ENCODE measurements around the gene IMPDH1. TPM values are rescaled to one million over a fixed set of nuclear protein-coding genes. Genes with fewer than 3 reads are reported as not detected.

The IMPDH1 gene
- total RNA-seq, 1 experiment from 2014 or later: 30.5 TPM

- Histone ChIP-seq H3K4me1 (ENCODE audit: low read length) (peaks cover 8% of the 10 kb centered on the region), H3K4me2 (ENCODE audit: low read depth, low read length, poor library complexity, severe bottlenecking) (no peak overlapping the region), H3K27ac (ENCODE audit: low read length) (no peak overlapping the region), H3K27me3 (ENCODE audit: low read length) (no peaks in the 10 kb centered on the region), H3K36me3 (ENCODE audit: insufficient read depth, low read length) (no peaks in the 10 kb centered on the region), H3K9me2 (replicated peaks; ENCODE audit: insufficient read depth, low read length) (no peaks in the 10 kb centered on the region), H3K4me3 (ENCODE audit: low read length) (no peak overlapping the region), H4K20me1 (ENCODE audit: insufficient read depth, low read depth, low read length) (no peaks in the 10 kb centered on the region), H3K9ac (ENCODE audit: low read length) (no peak overlapping the region), H3K79me2 (ENCODE audit: low read length) (no peaks in the 10 kb centered on the region), H2AFZ (ENCODE audit: low read length) (no peak overlapping the region), H3K9me3 (ENCODE audit: low read length) (no peaks in the 10 kb centered on the region)
- no peak for DNase-seq
Measured at GRCh38 chr7:128443831-128444600, 34.2 kb upstream of the IMPDH1 start.

GRCh38 chr7:128442356-128442755 lies 32.6 kb upstream of the IMPDH1 start:
- no peak overlapping the region for H3K4me3 ChIP-seq (ENCODE audit: low read length)
- no peaks in the 10 kb centered on the region for H3K9me3 ChIP-seq (ENCODE audit: low read length)
- H3K36me3 ChIP-seq (ENCODE audit: insufficient read depth, low read length): no peaks in the 10 kb centered on the region
- H3K4me2 ChIP-seq (ENCODE audit: low read depth, low read length, poor library complexity, severe bottlenecking): no peak overlapping the region
- no peak overlapping the region for H2AFZ ChIP-seq (ENCODE audit: low read length)
- H3K9me2 ChIP-seq (replicated peaks; ENCODE audit: insufficient read depth, low read length): no peaks in the 10 kb centered on the region
- H3K9ac ChIP-seq (ENCODE audit: low read length): no peak overlapping the region
- H3K27me3 ChIP-seq (ENCODE audit: low read length): no peaks in the 10 kb centered on the region
- DNase-seq: no peak
- no peak overlapping the region for H3K27ac ChIP-seq (ENCODE audit: low read length)
- no peaks in the 10 kb centered on the region for H3K79me2 ChIP-seq (ENCODE audit: low read length)
- H4K20me1 ChIP-seq (ENCODE audit: insufficient read depth, low read depth, low read length): no peaks in the 10 kb centered on the region
- peaks cover 21% of the 10 kb centered on the region for H3K4me1 ChIP-seq (ENCODE audit: low read length)

GRCh38 chr7:128437426-128438332 lies 27.9 kb upstream of the IMPDH1 start:
- Histone ChIP-seq H3K4me1 (ENCODE audit: low read length) (peaks cover 19% of the 10 kb centered on the region), H2AFZ (ENCODE audit: low read length) (peak overlapping the region; percentile 81), H3K36me3 (ENCODE audit: insufficient read depth, low read length) (no peaks in the 10 kb centered on the region), H3K4me2 (ENCODE audit: low read depth, low read length, poor library complexity, severe bottlenecking) (peak overlapping the region; percentile 46), H3K79me2 (ENCODE audit: low read length) (no peaks in the 10 kb centered on the region), H3K4me3 (ENCODE audit: low read length) (no peak overlapping the region), H3K9me3 (ENCODE audit: low read length) (no peaks in the 10 kb centered on the region), H3K27me3 (ENCODE audit: low read length) (no peaks in the 10 kb centered on the region), H3K9me2 (replicated peaks; ENCODE audit: insufficient read depth, low read length) (no peaks in the 10 kb centered on the region), H3K9ac (ENCODE audit: low read length) (no peak overlapping the region), H3K27ac (ENCODE audit: low read length) (no peak overlapping the region), H4K20me1 (ENCODE audit: insufficient read depth, low read depth, low read length) (no peaks in the 10 kb centered on the region)
- peak; percentile 74 for DNase-seq

GRCh38 chr7:128435327-128435686 lies 25.5 kb upstream of the IMPDH1 start:
- Histone ChIP-seq H3K27ac (ENCODE audit: low read length) (no peak overlapping the region), H3K36me3 (ENCODE audit: insufficient read depth, low read length) (no peaks in the 10 kb centered on the region), H3K27me3 (ENCODE audit: low read length) (no peaks in the 10 kb centered on the region), H3K9me3 (ENCODE audit: low read length) (no peaks in the 10 kb centered on the region), H3K4me2 (ENCODE audit: low read depth, low read length, poor library complexity, severe bottlenecking) (no peak overlapping the region), H4K20me1 (ENCODE audit: insufficient read depth, low read depth, low read length) (no peaks in the 10 kb centered on the region), H3K9ac (ENCODE audit: low read length) (no peak overlapping the region), H3K9me2 (replicated peaks; ENCODE audit: insufficient read depth, low read length) (no peaks in the 10 kb centered on the region), H3K4me3 (ENCODE audit: low read length) (no peak overlapping the region), H3K4me1 (ENCODE audit: low read length) (peaks cover 15% of the 10 kb centered on the region), H3K79me2 (ENCODE audit: low read length) (no peaks in the 10 kb centered on the region), H2AFZ (ENCODE audit: low read length) (no peak overlapping the region)
- DNase-seq: no peak

GRCh38 chr7:128434413-128435326 lies 24.9 kb upstream of the IMPDH1 start:
- H3K4me3 ChIP-seq (ENCODE audit: low read length): no peak overlapping the region
- no peak overlapping the region for H3K27ac ChIP-seq (ENCODE audit: low read length)
- peaks cover 15% of the 10 kb centered on the region for H3K4me1 ChIP-seq (ENCODE audit: low read length)
- H3K4me2 ChIP-seq (ENCODE audit: low read depth, low read length, poor library complexity, severe bottlenecking): no peak overlapping the region
- H3K9me3 ChIP-seq (ENCODE audit: low read length): no peaks in the 10 kb centered on the region
- no peaks in the 10 kb centered on the region for H3K79me2 ChIP-seq (ENCODE audit: low read length)
- H3K27me3 ChIP-seq (ENCODE audit: low read length): no peaks in the 10 kb centered on the region
- H2AFZ ChIP-seq (ENCODE audit: low read length): no peak overlapping the region
- no peaks in the 10 kb centered on the region for H4K20me1 ChIP-seq (ENCODE audit: insufficient read depth, low read depth, low read length)
- H3K9ac ChIP-seq (ENCODE audit: low read length): no peak overlapping the region
- no peaks in the 10 kb centered on the region for H3K9me2 ChIP-seq (replicated peaks; ENCODE audit: insufficient read depth, low read length)
- DNase-seq: no peak
- H3K36me3 ChIP-seq (ENCODE audit: insufficient read depth, low read length): no peaks in the 10 kb centered on the region

GRCh38 chr7:128431754-128432153 lies 22.0 kb upstream of the IMPDH1 start:
- Histone ChIP-seq H3K4me1 (ENCODE audit: low read length) (no peaks in the 10 kb centered on the region), H4K20me1 (ENCODE audit: insufficient read depth, low read depth, low read length) (no peaks in the 10 kb centered on the region), H3K27ac (ENCODE audit: low read length) (no peak overlapping the region), H3K79me2 (ENCODE audit: low read length) (no peaks in the 10 kb centered on the region), H3K36me3 (ENCODE audit: insufficient read depth, low read length) (no peaks in the 10 kb centered on the region), H3K4me3 (ENCODE audit: low read length) (no peak overlapping the region), H3K4me2 (ENCODE audit: low read depth, low read length, poor library complexity, severe bottlenecking) (no peak overlapping the region), H3K27me3 (ENCODE audit: low read length) (no peaks in the 10 kb centered on the region), H3K9ac (ENCODE audit: low read length) (no peak overlapping the region), H3K9me3 (ENCODE audit: low read length) (no peaks in the 10 kb centered on the region), H3K9me2 (replicated peaks; ENCODE audit: insufficient read depth, low read length) (no peaks in the 10 kb centered on the region), H2AFZ (ENCODE audit: low read length) (no peak overlapping the region)
- DNase-seq: no peak

GRCh38 chr7:128431221-128431620 lies 21.4 kb upstream of the IMPDH1 start:
- H3K4me2 ChIP-seq (ENCODE audit: low read depth, low read length, poor library complexity, severe bottlenecking): no peak overlapping the region
- no peak overlapping the region for H2AFZ ChIP-seq (ENCODE audit: low read length)
- no peak overlapping the region for H3K4me3 ChIP-seq (ENCODE audit: low read length)
- DNase-seq: no peak
- H3K4me1 ChIP-seq (ENCODE audit: low read length): no peaks in the 10 kb centered on the region
- H3K9me2 ChIP-seq (replicated peaks; ENCODE audit: insufficient read depth, low read length): no peaks in the 10 kb centered on the region
- no peak overlapping the region for H3K9ac ChIP-seq (ENCODE audit: low read length)
- H3K79me2 ChIP-seq (ENCODE audit: low read length): no peaks in the 10 kb centered on the region
- no peak overlapping the region for H3K27ac ChIP-seq (ENCODE audit: low read length)
- H4K20me1 ChIP-seq (ENCODE audit: insufficient read depth, low read depth, low read length): no peaks in the 10 kb centered on the region
- H3K36me3 ChIP-seq (ENCODE audit: insufficient read depth, low read length): no peaks in the 10 kb centered on the region
- no peaks in the 10 kb centered on the region for H3K9me3 ChIP-seq (ENCODE audit: low read length)
- H3K27me3 ChIP-seq (ENCODE audit: low read length): no peaks in the 10 kb centered on the region

All from Karpas-422 (cell line).